HL-60 (cell line): ENCODE measurements around the gene GATD1.

Experiments used
- DNase-seq, 2 experiments: peaks; one replicate each; pipeline ENCODE4 v3.0.0-alpha.2; 2010 to 2020; ENCODE audit warnings: low read depth in 1 of 2, low spot score in 1 of 2
- H3K27ac ChIP-seq: fragments of 250-450 bp; sonication (Bioruptor Pico); replicated peaks from 2 replicates; pipeline ENCODE4 v1.5.1; 2020; ENCODE audit warnings: mild to moderate bottlenecking, moderate library complexity
- H3K27me3 ChIP-seq: fragments of 250-450 bp; sonication (Bioruptor Pico); 2 replicates; pipeline ENCODE4 v1.5.1; 2021; ENCODE audit warnings: mild to moderate bottlenecking, moderate library complexity; ENCODE audit not compliant: insufficient read depth, poor library complexity, severe bottlenecking
- H3K4me3 ChIP-seq: replicated peaks from 2 replicates; pipeline ENCODE4 v1.5.1; 2011; ENCODE audit warnings: mild to moderate bottlenecking, control low read depth, low read length; ENCODE audit not compliant: insufficient read depth
- GABPA ChIP-seq: IDR thresholded peaks from 2 replicates; pipeline ENCODE4 v1.6.1; 2012; ENCODE audit warnings: low read depth
- POLR2AphosphoS5 ChIP-seq: IDR thresholded peaks from 2 replicates; pipeline ENCODE4 v1.6.1; 2012; ENCODE audit warnings: low read depth
- REST ChIP-seq: IDR thresholded peaks from 2 replicates; pipeline ENCODE4 v1.6.1; 2012; ENCODE audit warnings: low read depth; ENCODE audit not compliant: insufficient replicate concordance
- SPI1 ChIP-seq: IDR thresholded peaks from 2 replicates; pipeline ENCODE4 v1.6.1; 2012; ENCODE audit warnings: low read depth, mild to moderate bottlenecking, borderline replicate concordance
- TF ChIP-seq, protein P1 (sequence below): IDR thresholded peaks from one replicate; pipeline ENCODE4 v1.5.1; 2011; ENCODE audit warnings: low read length, control low read depth, inconsistent platforms; ENCODE audit not compliant: insufficient read depth

The GATD1 gene

DNA sequence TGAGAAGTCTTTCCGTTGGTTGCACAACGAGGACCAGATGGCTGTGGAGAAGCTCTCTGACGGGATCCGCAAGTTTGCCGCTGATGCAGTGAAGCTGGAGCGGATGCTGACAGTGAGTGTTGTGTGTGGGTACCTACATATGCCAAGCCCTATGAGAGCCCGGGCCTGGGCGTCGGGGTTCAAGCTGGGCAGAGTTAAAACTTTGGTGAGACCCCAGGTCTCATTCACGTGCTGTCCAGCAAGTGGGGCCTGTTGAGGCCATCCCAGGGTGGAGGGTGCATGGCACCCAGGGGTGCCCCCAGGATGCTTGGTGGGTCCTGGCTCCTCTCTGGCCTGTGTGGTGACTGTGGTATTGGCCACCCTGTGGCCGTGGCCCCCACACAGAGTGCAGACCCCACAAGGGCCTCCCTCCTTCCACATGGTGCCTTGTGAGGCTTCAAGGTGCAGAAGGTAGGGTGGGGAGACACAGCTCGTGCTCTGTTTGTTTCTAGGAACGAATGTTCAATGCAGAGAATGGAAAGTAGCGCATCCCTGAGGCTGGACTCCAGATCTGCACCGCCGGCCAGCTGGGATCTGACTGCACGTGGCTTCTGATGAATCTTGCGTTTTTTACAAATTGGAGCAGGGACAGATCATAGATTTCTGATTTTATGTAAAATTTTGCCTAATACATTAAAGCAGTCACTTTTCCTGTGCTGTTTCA, 12.8 kb downstream of the GATD1 start:
- no peaks in the 10 kb centered on the region for H3K27me3 ChIP-seq
- TF ChIP-seq, protein P1, sequence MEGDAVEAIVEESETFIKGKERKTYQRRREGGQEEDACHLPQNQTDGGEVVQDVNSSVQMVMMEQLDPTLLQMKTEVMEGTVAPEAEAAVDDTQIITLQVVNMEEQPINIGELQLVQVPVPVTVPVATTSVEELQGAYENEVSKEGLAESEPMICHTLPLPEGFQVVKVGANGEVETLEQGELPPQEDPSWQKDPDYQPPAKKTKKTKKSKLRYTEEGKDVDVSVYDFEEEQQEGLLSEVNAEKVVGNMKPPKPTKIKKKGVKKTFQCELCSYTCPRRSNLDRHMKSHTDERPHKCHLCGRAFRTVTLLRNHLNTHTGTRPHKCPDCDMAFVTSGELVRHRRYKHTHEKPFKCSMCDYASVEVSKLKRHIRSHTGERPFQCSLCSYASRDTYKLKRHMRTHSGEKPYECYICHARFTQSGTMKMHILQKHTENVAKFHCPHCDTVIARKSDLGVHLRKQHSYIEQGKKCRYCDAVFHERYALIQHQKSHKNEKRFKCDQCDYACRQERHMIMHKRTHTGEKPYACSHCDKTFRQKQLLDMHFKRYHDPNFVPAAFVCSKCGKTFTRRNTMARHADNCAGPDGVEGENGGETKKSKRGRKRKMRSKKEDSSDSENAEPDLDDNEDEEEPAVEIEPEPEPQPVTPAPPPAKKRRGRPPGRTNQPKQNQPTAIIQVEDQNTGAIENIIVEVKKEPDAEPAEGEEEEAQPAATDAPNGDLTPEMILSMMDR: no peak
- TF ChIP-seq REST (no peak), POLR2AphosphoS5 (no peak), GABPA (no peak), SPI1 (no peak)
- DNase-seq: no peak
- H3K4me3 ChIP-seq: no peak overlapping the region
- no peak overlapping the region for H3K27ac ChIP-seq

DNA sequence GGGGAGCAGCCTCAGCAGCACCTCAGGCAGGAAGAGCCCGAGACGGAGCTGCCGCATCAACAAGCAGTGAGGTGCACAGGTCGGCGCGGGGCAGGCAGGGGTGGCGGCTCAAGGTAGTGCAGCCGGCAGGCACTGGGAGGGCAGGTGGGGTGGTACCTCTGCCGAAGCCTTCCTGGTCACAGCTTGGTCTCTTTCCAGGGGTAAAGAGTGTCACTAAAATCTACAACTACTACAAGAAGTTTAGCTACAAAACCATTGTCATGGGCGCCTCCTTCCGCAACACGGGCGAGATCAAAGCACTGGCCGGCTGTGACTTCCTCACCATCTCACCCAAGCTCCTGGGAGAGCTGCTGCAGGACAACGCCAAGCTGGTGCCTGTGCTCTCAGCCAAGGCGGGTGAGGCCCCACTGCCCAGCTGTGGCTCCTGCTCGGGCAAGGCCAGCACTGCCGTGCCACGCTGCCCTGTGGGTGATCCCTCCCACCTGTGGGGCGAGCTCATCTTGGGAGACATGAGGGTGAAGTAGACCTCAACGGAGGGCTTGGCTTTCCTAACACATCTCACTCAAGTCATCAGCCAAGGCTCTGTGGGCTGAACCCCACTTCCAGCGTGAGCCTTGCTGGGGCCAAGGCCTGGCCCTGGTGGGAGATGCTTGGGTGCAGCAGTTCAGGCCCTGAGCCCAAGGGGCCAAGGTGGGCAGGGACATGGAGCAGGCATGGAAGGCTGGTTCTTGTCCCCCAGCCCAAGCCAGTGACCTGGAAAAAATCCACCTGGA, 13.6 kb downstream of the GATD1 start:
- DNase-seq: no peak
- TF ChIP-seq POLR2AphosphoS5 (peak; percentile 48; the same call in 1 of the 2 replicates), GABPA (no peak), SPI1 (no peak)
- TF ChIP-seq, protein P1: no peak
- Histone ChIP-seq H3K27ac (no peak overlapping the region), H3K27me3 (no peaks in the 10 kb centered on the region), H3K4me3 (no peak overlapping the region)

GRCh38 chr11:763073-763463, 14.2 kb downstream of the GATD1 start:
- TF ChIP-seq SPI1 (no peak), REST (no peak), GABPA (no peak), POLR2AphosphoS5 (no peak)
- TF ChIP-seq, protein P1: no peak
- Histone ChIP-seq H3K27me3 (no peaks in the 10 kb centered on the region), H3K4me3 (no peak overlapping the region), H3K27ac (no peak overlapping the region)
- DNase-seq: no peak
